Mesothelial cell of epicardium (in vitro differentiated cells): ENCODE data around the gene ZC3H7A. TPM values are rescaled to one million over a fixed set of nuclear protein-coding genes. Genes with fewer than 3 reads are reported as not detected.

Experiments
- DNase-seq, 2 experiments: peaks; one replicate each; pipeline ENCODE4 v3.0.0; 2021; ENCODE audit warnings: low spot score in 2 of 2; ENCODE audit not compliant: unreplicated experiment in 2 of 2
- H3K27ac Mint-ChIP-seq: 2 replicates; pipeline ENCODE4 v1.8.0; 2021; ENCODE audit warnings: mixed read lengths
- H3K27me3 Mint-ChIP-seq: 2 replicates; pipeline ENCODE4 v1.8.0; 2021; ENCODE audit warnings: low read depth, mixed read lengths
- H3K36me3 Mint-ChIP-seq: 2 replicates; pipeline ENCODE4 v1.8.0; 2021; ENCODE audit warnings: mixed read lengths
- H3K4me1 Mint-ChIP-seq: 2 replicates; pipeline ENCODE4 v1.8.0; 2021; ENCODE audit warnings: mixed read lengths
- H3K4me3 Mint-ChIP-seq: 2 replicates; pipeline ENCODE4 v1.8.0; 2021; ENCODE audit warnings: mild to moderate bottlenecking, moderate library complexity, mixed read lengths
- H3K9me3 Mint-ChIP-seq: 2 replicates; pipeline ENCODE4 v1.8.0; 2021; ENCODE audit warnings: mixed read lengths
- total RNA-seq: library from RNA; stranded (reverse); gene quantifications from 3 replicates; pipeline ENCODE4 v1.2.1, GENCODE V29; 2021
- TF ChIP-seq, protein P1 (sequence below): fragments of 200-600 bp; sonication (generic); IDR thresholded peaks from one replicate; pipeline ENCODE4 v1.5.0; 2021; ENCODE audit warnings: antibody characterized with exemption; ENCODE audit not compliant: unreplicated experiment

ZC3H7A gene
- total RNA-seq, 1 donor from 2014 or later, result 66.7 TPM

DNA sequence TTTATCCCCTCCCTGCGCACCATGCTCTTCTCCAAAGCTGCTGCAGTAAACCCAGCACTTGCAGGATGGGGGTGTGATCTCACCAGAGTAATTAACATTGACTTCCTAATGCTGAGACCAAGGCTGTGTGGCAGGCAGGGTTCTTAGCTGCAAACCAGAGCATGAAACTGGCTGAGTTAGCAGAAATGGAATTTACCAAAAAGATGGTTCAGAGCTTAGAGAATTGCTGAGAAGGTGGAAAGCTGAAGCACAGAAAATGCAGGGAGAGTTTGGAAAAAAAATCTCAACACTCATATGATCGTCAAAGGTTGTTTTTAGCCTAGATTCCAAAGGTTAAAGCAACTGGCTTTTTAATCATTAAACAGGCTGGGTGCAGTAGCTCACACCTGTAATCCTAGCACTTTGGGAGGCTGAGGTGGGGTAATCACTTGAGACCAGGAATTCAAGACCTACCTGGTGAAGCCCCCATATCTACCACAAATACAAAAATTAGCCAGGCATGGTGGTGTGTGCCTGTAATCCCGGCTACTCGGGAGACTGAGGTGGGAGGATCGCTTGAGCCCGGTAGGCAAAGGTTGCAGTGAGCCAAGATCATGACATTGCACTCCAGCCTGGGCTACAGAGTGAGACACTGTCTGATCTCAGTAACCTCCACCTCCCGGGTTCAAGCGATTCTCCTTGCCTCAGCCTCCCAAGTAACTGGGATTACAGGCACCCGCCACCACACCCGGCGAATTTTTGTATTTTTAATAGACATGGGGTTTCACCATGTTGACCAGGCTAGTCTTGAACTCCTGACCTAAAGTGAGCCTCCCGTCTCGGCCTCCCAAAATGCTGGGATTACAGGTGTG lies 48.4 kb downstream of the ZC3H7A start:
- Mint-ChIP-seq H3K27me3 (no peaks in the 10 kb centered on the region), H3K9me3 (no peaks in the 10 kb centered on the region), H3K4me3 (no peak overlapping the region), H3K27ac (peak overlapping the region; percentile 62), H3K4me1 (peaks cover 3% of the 10 kb centered on the region), H3K36me3 (peaks cover 27% of the 10 kb centered on the region)
- TF ChIP-seq, protein P1, sequence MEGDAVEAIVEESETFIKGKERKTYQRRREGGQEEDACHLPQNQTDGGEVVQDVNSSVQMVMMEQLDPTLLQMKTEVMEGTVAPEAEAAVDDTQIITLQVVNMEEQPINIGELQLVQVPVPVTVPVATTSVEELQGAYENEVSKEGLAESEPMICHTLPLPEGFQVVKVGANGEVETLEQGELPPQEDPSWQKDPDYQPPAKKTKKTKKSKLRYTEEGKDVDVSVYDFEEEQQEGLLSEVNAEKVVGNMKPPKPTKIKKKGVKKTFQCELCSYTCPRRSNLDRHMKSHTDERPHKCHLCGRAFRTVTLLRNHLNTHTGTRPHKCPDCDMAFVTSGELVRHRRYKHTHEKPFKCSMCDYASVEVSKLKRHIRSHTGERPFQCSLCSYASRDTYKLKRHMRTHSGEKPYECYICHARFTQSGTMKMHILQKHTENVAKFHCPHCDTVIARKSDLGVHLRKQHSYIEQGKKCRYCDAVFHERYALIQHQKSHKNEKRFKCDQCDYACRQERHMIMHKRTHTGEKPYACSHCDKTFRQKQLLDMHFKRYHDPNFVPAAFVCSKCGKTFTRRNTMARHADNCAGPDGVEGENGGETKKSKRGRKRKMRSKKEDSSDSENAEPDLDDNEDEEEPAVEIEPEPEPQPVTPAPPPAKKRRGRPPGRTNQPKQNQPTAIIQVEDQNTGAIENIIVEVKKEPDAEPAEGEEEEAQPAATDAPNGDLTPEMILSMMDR, result no peak
- no peak for DNase-seq

DNA sequence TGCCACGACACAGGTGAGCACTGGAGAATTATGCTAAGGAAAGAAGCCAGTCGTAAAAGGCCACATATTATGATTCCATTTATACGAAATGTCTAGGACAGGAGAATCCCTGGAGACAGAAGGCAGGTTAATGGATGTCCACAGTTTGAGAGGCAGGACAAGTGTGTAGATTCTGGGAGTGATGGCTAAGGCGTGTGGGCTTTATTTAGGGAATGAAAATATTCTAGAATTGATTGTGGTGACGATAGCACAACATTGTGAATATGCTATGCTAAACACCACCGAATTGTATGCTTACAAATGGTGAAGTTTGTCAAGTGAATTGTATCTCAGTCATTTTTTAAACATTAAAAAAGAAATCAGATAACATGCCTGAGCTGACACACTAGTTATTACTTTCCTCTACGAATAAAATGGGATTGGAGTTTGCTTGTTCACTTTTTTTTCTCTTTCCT lies 49.1 kb downstream of the ZC3H7A start:
- TF ChIP-seq, protein P1, result no peak
- no peak for DNase-seq
- Mint-ChIP-seq H3K4me3 (no peak overlapping the region), H3K4me1 (peaks cover 3% of the 10 kb centered on the region), H3K36me3 (peaks cover 22% of the 10 kb centered on the region), H3K27me3 (no peaks in the 10 kb centered on the region), H3K27ac (peak overlapping the region; percentile 40), H3K9me3 (no peaks in the 10 kb centered on the region)

DNA sequence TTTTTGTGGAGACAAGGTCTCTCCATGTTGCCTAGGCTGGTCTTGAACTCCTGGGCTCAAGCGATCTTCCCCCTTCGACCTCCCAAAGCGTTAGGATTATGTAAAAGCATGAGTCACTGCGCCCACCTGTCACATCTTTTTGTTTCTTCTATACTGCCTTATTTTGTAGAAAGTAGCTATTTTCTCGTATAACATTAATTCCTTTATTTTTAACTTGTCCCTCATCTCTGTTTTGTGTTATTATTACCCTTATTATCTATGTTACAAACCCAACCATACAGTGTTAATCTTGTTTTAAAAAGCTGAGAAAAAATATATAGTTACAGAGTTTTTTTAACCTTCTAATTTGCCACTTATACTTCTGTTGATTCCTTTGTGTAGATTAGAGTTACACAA lies 53.0 kb downstream of the ZC3H7A start:
- Mint-ChIP-seq H3K27ac (peak overlapping the region; percentile 96), H3K36me3 (peaks cover 4% of the 10 kb centered on the region), H3K9me3 (no peaks in the 10 kb centered on the region), H3K4me3 (peak overlapping the region; percentile 82), H3K27me3 (no peaks in the 10 kb centered on the region), H3K4me1 (peaks cover 30% of the 10 kb centered on the region)
- TF ChIP-seq, protein P1, result no peak
- no peak for DNase-seq

DNA sequence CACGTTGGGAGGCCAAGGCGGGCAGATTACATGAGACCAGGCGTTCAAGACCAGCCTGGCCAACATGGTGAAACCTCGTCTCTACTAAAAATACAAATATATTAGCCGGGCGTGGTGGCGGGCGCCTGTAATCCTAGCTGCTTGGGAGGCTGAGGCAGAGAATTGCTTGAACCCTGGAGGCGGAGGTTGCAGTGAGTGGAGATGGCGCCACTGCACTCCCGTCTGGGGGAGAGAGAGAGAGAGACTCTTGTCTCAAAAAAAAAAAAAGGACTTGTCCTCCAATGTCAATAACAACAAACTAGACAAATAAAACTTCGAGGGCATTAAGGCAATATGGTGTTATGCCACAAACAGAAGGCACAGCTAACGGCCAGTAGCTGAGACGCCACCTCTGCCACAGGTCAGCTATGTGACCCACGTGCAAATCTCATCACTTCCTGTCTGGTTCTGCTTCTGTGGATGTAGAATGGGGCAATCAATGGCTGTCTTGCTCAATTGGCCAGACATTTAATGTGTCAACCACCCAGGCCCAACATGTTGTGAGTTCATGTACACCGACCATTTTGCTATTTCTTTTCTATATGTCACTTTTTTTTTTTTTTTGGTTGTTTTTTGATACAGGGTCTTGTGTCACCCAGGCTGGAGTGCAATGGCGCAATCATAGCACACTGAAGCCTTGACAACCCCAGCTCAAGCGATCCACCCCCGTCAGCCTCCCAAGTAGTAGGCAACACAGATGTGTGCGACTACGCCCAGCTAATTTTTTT lies 53.6 kb downstream of the ZC3H7A start:
- peak overlapping the region; percentile 82 for H3K4me3 Mint-ChIP-seq
- H3K4me1 Mint-ChIP-seq, result peaks cover 31% of the 10 kb centered on the region
- H3K27me3 Mint-ChIP-seq, result no peaks in the 10 kb centered on the region
- peak overlapping the region; percentile 96 for H3K27ac Mint-ChIP-seq
- TF ChIP-seq, protein P1, result no peak
- peaks cover 3% of the 10 kb centered on the region for H3K36me3 Mint-ChIP-seq
- no peaks in the 10 kb centered on the region for H3K9me3 Mint-ChIP-seq
- DNase-seq, result no peak

DNA sequence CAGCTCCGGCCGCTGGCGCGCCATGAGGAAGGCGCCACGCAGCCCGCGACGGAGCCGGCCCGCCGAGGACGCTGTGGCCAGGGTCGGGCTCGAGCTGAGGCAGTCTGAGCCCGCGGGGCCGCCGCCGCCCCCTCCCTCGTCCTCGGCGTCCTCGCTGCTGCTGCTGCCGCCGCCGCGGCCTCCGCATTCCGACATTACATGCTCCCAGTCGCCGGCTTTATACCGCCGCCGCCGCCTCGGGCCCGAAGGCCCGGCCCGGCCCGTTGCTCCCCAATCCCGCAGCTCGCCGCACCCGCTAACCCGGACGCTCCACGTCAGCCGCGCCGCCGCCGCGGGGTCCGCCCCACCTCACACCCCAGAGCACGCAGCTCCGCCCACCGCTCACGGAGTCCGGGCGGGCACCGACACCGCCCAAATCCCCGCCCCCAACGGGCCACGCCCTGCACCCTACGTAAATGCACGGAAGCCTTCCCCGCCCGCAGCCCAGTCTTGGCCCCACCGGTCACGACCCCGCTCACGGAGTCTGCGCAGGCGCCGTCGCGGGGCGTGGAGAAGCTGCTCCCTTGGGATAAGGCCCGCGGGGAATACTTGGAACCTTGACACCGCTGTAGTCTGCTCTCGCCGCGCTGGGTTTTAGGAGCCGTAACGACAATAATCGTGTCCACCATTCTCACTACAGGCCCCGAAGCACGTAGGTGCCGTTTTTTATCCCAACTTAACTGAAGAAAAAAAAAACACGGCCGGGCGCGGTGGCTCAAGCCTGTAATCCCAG lies 54.3 kb downstream of the ZC3H7A start, which contains the start of gene TXNDC11:
TXNDC11 (minus strand) TSS at position 322 of the 772 bp plus-strand sequence; CDS start at position 195, 127 bp downstream.
- Mint-ChIP-seq H3K4me1 (peaks cover 37% of the 10 kb centered on the region), H3K9me3 (no peaks in the 10 kb centered on the region), H3K36me3 (no peaks in the 10 kb centered on the region), H3K4me3 (peak within 1 kb of the TSS; percentile 93), H3K27ac (peak within 1 kb of the TSS; percentile 97), H3K27me3 (no peaks in the 10 kb centered on the region)
- TF ChIP-seq, protein P1, result no peak
- DNase-seq, result peak; percentile 96 to 98
